Aorta (tissue), 5 donors: ENCODE data around the gene CCNI2. TPM values are rescaled to one million over a fixed set of nuclear protein-coding genes. Genes with fewer than 3 reads are reported as not detected.

Experiments used
- ATAC-seq: fragments of 200-7000 bp; cut with Tn5 transposase; one replicate; pipeline ENCODE4 v1.9.1; 2022; ENCODE audit warnings: moderate library complexity; ENCODE audit not compliant: low FRiP score
- DNase-seq, 2 donors: peaks; one replicate each; pipeline ENCODE4 v3.0.0-alpha.2; 2020
- H3K27ac ChIP-seq, 2 donors: one replicate each; pipeline ENCODE4 v1.5.1; 2013; ENCODE audit warnings: low read length in 2 of 2, mild to moderate bottlenecking in 2 of 2, moderate library complexity in 2 of 2, control low read depth in 1 of 2, inconsistent platforms in 1 of 2, low read depth in 1 of 2
- H3K27me3 ChIP-seq, 2 donors: one replicate each; pipeline ENCODE4 v1.6.1; 2013; ENCODE audit warnings: control low read depth in 1 of 2, low read length in 1 of 2, mild to moderate bottlenecking in 1 of 2, moderate library complexity in 1 of 2; ENCODE audit not compliant: insufficient read depth in 2 of 2, control insufficient read depth in 1 of 2
- H3K36me3 ChIP-seq, 2 donors: one replicate each; pipeline ENCODE4 v1.6.1; 2013; ENCODE audit warnings: control low read depth in 1 of 2, low read length in 1 of 2, mild to moderate bottlenecking in 1 of 2; ENCODE audit not compliant: insufficient read depth in 2 of 2, control insufficient read depth in 1 of 2
- H3K4me1 ChIP-seq, 2 donors: one replicate each; pipeline ENCODE4 v1.6.1; 2013; ENCODE audit warnings: low read length in 2 of 2, control low read depth in 1 of 2, mild to moderate bottlenecking in 1 of 2, moderate library complexity in 1 of 2; ENCODE audit not compliant: insufficient read depth in 2 of 2, control insufficient read depth in 1 of 2
- H3K4me3 ChIP-seq, 2 donors: one replicate each; pipeline ENCODE4 v1.5.1; 2013; ENCODE audit warnings: low read length in 2 of 2, control low read depth in 1 of 2, mild to moderate bottlenecking in 1 of 2
- H3K9me3 ChIP-seq: one replicate; pipeline ENCODE4 v1.6.1; 2013; ENCODE audit warnings: mild to moderate bottlenecking, low read length; ENCODE audit not compliant: control insufficient read depth
- WGBS, 2 donors: extraction: QIAGEN DNeasy Blood & Tissue Kit; methylation state at CpG; one replicate each; pipeline ENCODE4 v1.1.7; 2013; 5-methylcytosine and 5-hydroxymethylcytosine counted together
- intact Hi-C, 2 donors: fragments of 100-400 bp; cut with DNase I; formaldehyde crosslinking; loops; one replicate each; pipeline versions ENCODE4 v1.14.2 to v1.15.0; 2022
- polyA plus RNA-seq, 2 donors: library from polyadenylated mRNA; stranded (reverse); fragments of 200-250 nt; gene quantifications; one replicate each; pipeline ENCODE4 v1.2.3, GENCODE V29; 2013
- total RNA-seq, 2 donors: library from RNA; stranded (reverse); fragmentation: NEBNext Ultra II Directional; extraction: Animal tissue kit (Norgen Biotek cat#: 25700); gene quantifications; one replicate each; pipeline ENCODE4 v1.2.1, GENCODE V29; 2021
- donor health status: healthy with polysubstance abuse.
- donor health status: Bipolar disorder and iron deficiency.
- donor health status: DM: no; HTN: no; CAD: no.
- donor health status: DM: no; HTN: no; CAD: no.
- donor health status: DM: yes; HTN: yes; CAD: no.

Gene CCNI2
- total and polyA plus RNA-seq, 4 donors, result 0.38 TPM; not detected in 3

DNA sequence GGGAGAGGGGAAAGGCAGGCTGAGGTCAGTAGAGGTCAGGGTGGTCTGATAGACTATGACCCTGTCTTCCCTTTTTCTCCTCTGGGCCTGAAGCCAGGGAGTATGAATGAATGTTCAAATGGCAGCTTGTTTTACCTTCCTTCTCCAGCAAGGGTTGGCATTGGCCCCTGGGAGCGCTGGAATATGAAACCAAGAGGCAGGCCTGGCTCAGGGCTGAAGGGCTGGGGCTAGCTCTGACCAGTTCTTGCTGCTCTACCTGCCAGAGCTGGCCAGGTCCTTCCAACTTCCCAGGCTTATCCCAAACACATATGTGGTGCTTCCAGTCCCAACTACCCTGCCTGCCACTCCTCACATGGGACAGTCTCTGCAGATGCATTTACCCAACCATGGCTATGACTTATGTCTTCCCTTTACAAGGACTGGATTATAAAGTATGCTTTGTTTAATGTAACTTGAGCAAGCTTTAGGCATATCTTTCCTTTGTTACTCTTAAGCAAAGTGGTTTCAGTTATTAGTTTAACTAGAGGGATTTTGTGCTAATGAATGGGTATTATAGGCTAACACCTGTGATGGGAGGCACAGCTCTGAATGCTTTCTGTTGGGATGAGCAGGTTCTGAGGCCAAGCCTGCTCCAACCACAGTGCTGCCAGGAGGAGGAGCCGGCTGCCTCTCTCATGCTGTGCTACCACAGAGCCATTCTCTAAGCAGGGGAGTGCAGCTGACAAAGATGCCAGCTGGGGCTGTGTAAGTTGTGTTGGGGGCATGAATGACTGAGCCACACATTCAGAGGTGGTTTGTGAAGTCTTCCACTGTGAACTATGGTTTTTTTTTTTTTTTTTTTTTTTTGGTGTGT lies 6.1 kb downstream of the CCNI2 start:
- Histone ChIP-seq H3K27ac (no peak overlapping the region), H3K4me3 (no peak overlapping the region), H3K36me3 (no peaks in the 10 kb centered on the region), H3K27me3 (no peaks in the 10 kb centered on the region), H3K4me1 (no peaks in the 10 kb centered on the region), H3K9me3 (no peaks in the 10 kb centered on the region)
- DNase-seq (no peak), ATAC-seq (no peak)
- 41% methylated on average over 2 of the region's 2 CpGs for WGBS, 2 donors
- intact Hi-C loops, result loop anchor here in 1 of 2 donors (5.0 kb wide), 1 partner anchor 69 kb away; no protein-coding TSS in a partner anchor

DNA sequence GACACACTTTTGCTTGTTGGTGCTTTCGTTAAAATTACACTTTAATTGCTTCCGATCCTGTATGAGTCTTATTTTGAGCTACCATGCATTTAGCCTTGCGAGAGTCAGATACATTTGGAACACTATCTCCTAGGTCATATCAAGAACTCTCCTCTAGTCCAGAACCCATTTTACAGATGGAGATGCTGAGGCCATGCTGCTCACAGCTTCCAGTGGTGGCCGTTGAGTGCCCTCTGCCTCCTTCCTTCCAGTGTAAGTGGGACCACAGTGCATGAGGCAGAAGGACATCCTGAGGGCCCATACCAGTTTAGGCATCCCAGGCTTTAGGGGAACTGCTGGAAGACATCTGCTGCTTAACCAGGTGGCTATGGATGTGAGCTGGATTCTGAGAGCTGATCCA lies 6.9 kb downstream of the CCNI2 start:
- Histone ChIP-seq H3K27ac (no peak overlapping the region), H3K4me1 (no peaks in the 10 kb centered on the region), H3K36me3 (no peaks in the 10 kb centered on the region), H3K27me3 (no peaks in the 10 kb centered on the region), H3K9me3 (no peaks in the 10 kb centered on the region), H3K4me3 (no peak overlapping the region)
- intact Hi-C loops, result loop anchor here (2.0 to 5.0 kb wide), 2 partner anchors 67 to 68 kb away; no protein-coding TSS in a partner anchor
- WGBS, 2 donors, result 93% methylated on average over 4 of the region's 4 CpGs
- ATAC-seq (no peak), DNase-seq (no peak)

DNA sequence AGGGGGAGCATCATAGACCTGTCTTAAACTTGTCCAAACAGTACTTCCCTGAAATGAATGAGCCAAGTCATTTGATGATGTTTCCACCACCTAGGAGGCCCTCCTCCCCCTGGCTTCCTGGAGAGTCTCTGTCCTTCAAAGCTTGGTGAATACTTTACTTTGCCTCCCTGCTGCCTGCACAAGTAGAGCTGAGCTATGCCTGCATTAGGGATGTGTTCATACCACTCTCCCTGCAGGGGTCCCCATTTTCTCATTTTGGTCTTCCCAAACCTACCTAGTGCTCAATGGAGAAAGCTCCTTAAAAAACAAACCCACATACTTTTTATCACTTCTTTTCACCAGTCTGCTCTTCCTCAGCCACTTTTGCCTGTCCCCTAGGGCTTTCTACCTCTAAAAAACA lies 7.7 kb downstream of the CCNI2 start:
- Histone ChIP-seq H3K36me3 (no peaks in the 10 kb centered on the region), H3K9me3 (no peaks in the 10 kb centered on the region), H3K4me3 (no peak overlapping the region), H3K27ac (no peak overlapping the region), H3K27me3 (no peaks in the 10 kb centered on the region), H3K4me1 (no peaks in the 10 kb centered on the region)
- intact Hi-C loops, result loop anchor here (2.0 to 5.0 kb wide), 2 partner anchors 66 to 67 kb away; no protein-coding TSS in a partner anchor
- ATAC-seq, result no peak
- DNase-seq, result no peak

DNA sequence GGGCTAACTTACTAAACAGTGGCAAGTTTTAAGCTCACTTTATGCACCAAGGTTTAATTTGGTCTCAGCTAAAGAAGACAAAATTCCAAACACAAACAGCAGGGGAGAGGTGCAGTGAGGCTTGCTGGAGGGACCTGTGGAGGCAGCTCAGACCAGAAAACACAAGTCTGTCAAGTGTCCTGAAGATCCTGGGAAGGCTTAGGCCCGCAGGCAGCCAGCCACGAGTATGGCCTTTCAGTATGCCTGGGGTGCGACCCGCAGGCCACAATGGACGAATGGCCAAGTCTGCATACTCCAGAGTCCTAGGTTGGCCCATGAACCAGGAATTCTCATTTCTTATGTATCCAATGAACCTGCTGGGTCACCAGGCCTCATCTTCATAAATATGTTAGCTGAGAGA lies 9.3 kb downstream of the CCNI2 start:
- no peak overlapping the region for H3K27ac ChIP-seq
- H3K4me1 ChIP-seq, result no peaks in the 10 kb centered on the region
- H3K9me3 ChIP-seq, result no peaks in the 10 kb centered on the region
- intact Hi-C loops, result no loop called here
- H3K27me3 ChIP-seq, result no peaks in the 10 kb centered on the region
- ATAC-seq (no peak), DNase-seq (no peak)
- no peak overlapping the region for H3K4me3 ChIP-seq
- H3K36me3 ChIP-seq, result peaks cover 0 to 2% of the 10 kb centered on the region in 2 donors
- 82 to 87% methylated on average over 5 of the region's 5 CpGs for WGBS, 2 donors

DNA sequence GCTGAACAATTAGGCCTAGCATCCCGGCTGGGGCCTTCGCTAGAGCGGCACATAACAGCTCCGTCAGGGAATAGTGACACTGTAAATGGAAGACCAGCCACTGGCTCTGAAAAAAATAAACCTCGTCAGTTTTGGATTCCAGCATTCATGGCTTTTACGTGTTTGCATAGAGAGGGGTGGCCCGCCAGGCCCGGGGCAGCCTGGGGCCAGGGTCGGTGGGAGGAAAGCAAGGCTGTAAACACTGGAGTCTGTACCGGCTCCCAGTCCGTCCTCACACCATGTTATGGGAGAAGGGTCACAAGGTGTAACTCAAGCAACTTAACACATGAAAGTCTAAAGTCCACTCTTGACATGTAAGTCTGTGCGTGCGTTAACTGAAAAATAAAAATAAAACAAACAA lies 11.2 kb downstream of the CCNI2 start:
- Histone ChIP-seq H3K4me3 (no peak overlapping the region), H3K9me3 (no peaks in the 10 kb centered on the region), H3K4me1 (no peaks in the 10 kb centered on the region), H3K27ac (no peak overlapping the region), H3K36me3 (peaks cover 0 to 3% of the 10 kb centered on the region in 2 donors), H3K27me3 (no peaks in the 10 kb centered on the region)
- intact Hi-C loops, result no loop called here
- DNase-seq (no peak), ATAC-seq (no peak)
- WGBS, 2 donors, result 84 to 86% methylated on average over 13 of the region's 13 CpGs

DNA sequence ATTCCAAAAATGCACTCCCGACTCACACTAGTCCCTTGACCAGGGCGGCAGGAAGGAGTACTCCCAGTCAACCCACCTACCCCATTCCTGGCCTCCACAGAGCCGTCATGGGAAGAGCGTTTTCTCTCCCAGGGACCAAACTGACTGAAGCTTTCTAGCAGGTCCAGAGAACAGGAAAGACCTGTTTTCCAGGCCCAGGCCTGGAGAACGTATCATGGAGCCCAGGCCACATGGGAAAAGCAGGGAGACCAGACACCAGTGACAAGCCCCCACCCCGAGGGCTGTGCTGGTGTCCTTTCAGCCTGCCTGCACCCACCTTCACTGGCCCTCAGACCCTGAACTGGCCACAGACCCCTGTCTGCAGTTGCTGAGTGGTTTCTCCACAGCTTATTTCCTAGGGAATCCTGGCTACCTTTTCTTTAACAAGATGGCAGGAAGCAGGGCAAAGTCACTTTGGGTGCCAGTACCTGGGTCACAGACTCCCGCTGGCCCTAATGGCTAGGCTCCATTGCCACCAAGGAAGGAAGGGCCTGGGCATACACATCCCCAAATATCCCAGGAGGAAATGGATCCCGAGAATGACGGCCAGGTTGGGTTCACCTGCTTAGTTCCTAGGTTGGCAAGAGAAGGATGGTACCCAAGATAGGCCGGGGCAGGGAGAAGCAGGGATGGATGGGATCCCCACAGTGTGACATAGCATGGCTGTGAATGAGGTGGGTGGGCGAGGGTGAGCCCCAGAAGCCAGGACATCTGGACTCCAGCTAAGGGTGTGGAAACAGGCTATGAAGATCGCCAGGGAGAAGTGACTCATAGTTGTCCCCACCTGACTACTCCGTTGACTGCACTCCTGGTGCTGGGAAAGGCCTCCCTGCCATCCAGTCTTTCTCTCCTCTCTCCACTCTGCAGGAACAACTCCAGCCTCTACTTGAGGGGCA lies 12.2 kb downstream of the CCNI2 start:
- Histone ChIP-seq H3K4me1 (no peaks in the 10 kb centered on the region), H3K27me3 (no peaks in the 10 kb centered on the region), H3K36me3 (peaks cover 0 to 6% of the 10 kb centered on the region in 2 donors), H3K27ac (no peak overlapping the region), H3K4me3 (no peak overlapping the region), H3K9me3 (no peaks in the 10 kb centered on the region)
- ATAC-seq (no peak), DNase-seq (no peak)
- 87 to 90% methylated on average over 13 of the region's 13 CpGs for WGBS, 2 donors
- intact Hi-C loops, result no loop called here

DNA sequence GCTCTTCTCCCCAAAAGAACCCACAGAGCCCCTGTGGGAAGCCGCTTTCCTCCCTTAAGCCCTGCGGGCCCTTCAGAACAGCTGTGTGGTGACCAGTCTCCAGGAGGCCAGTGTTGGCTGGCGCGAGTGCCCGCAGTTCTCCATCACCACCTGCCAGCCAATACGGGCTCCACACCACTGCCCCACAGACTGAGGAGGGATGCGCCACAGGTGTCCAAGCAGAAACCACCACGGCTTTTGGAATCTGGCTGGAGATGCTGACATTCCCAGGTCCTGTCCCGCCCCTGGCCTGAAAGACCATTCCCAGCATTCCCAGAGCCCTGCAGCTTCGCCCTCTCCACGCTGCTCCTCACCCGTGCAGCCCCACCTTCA lies 12.8 kb downstream of the CCNI2 start:
- Histone ChIP-seq H3K36me3 (peaks cover 0 to 8% of the 10 kb centered on the region in 2 donors), H3K4me3 (no peak overlapping the region), H3K27me3 (no peaks in the 10 kb centered on the region), H3K4me1 (no peaks in the 10 kb centered on the region), H3K27ac (no peak overlapping the region), H3K9me3 (no peaks in the 10 kb centered on the region)
- peak in 1 of 2 donors; percentile 35 for DNase-seq
- intact Hi-C loops, result no loop called here
- WGBS, 2 donors, result 92 to 93% methylated on average over 12 of the region's 12 CpGs
- ATAC-seq, result no peak

DNA sequence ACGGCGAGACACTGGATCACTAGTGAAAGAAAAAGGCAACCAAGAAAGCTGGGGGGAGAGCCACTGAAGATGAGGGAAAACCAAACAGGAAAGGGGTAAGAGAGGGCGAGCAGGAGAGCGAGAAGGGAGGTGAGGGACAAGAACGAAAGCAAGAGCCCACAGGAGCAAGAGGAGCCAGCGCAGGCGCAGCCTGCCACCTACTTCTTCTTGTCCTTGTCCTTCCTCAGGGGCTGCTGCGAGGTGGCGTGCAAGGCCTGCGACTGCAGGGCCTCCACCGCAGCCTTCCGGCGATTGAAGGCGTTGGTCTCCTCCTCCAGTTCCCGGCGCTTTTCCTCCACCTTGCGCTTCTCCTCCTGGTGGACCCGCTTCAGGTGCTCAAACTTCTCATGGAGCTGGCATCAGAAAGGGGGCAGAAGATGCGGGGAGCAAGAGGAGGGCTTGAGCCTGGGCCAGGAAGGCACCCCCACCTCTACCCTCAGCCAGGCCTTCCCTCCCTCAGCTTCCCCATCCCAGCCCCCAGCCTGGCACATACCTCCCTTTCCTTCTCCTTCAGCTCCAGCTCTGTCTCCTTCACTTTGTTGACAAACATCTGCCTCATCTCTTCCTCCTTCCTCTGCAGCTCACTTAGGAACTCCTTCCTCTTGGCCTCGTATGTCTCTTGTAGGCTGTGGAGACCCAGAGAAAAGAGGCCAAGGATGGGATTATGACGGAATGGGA lies 13.5 kb downstream of the CCNI2 start:
- intact Hi-C loops, result no loop called here
- peaks cover 0 to 8% of the 10 kb centered on the region in 2 donors for H3K36me3 ChIP-seq
- H3K4me1 ChIP-seq, result no peaks in the 10 kb centered on the region
- no peak overlapping the region for H3K27ac ChIP-seq
- DNase-seq (no peak), ATAC-seq (no peak)
- no peaks in the 10 kb centered on the region for H3K9me3 ChIP-seq
- 93 to 95% methylated on average over 21 of the region's 21 CpGs for WGBS, 2 donors
- no peaks in the 10 kb centered on the region for H3K27me3 ChIP-seq
- H3K4me3 ChIP-seq, result no peak overlapping the region
